HepG2 (cell line): ENCODE results near the gene TMEM253. TPM values are rescaled to one million over a fixed set of nuclear protein-coding genes. Genes with fewer than 3 reads are reported as not detected.

ENCODE experiments used
- CEBPB ChIP-seq: IDR thresholded peaks from 2 replicates; pipeline ENCODE4 v1.6.1; 2011; ENCODE audit warnings: low read depth, low read length, improper control_type of control experiment, borderline replicate concordance
- DNMT1 ChIP-seq: sonication (generic); formaldehyde crosslinking; IDR thresholded peaks from 2 replicates; pipeline ENCODE4 v1.5.1; 2020; ENCODE audit warnings: mild to moderate bottlenecking, missing genetic modification reagents
- HDAC1 ChIP-seq: sonication (generic); formaldehyde crosslinking; IDR thresholded peaks from 2 replicates; pipeline ENCODE4 v1.5.1; 2020; ENCODE audit warnings: mild to moderate bottlenecking, missing genetic modification reagents
- HOXA9 ChIP-seq: sonication (generic); formaldehyde crosslinking; IDR thresholded peaks from 2 replicates; pipeline ENCODE4 v1.8.1; 2022; ENCODE audit warnings: missing genetic modification reagents, mild to moderate bottlenecking, moderate library complexity, borderline replicate concordance
- IRF1 ChIP-seq: sonication (generic); formaldehyde crosslinking; IDR thresholded peaks from 2 replicates; pipeline ENCODE4 v1.4.0; 2020; ENCODE audit warnings: low read depth, mild to moderate bottlenecking, missing genetic modification reagents
- ISL2 ChIP-seq: sonication (generic); formaldehyde crosslinking; IDR thresholded peaks from 2 replicates; pipeline ENCODE4 v1.5.0; 2020; ENCODE audit warnings: missing genetic modification reagents
- MATR3 ChIP-seq: sonication (generic); formaldehyde crosslinking; IDR thresholded peaks from 2 replicates; pipeline ENCODE4 v1.4.0; 2020; ENCODE audit warnings: missing genetic modification reagents
- PCBP2 ChIP-seq: fragments of 200-400 bp; formaldehyde crosslinking; optimal IDR thresholded peaks from 2 replicates; pipeline ENCODE3; 2018; ENCODE audit warnings: low read length, low read depth; ENCODE audit not compliant: poor library complexity, severe bottlenecking
- ZBTB39 ChIP-seq: sonication (generic); formaldehyde crosslinking; IDR thresholded peaks from 2 replicates; pipeline ENCODE4 v1.5.0; 2020; ENCODE audit warnings: missing genetic modification reagents
- ZKSCAN1 ChIP-seq: fragments of 150-350 bp; IDR thresholded peaks from 2 replicates; pipeline ENCODE4 v1.6.1; 2014; ENCODE audit warnings: low read length
- ZNF670 ChIP-seq: sonication (generic); formaldehyde crosslinking; IDR thresholded peaks from 2 replicates; pipeline ENCODE4 v1.8.0; 2022; ENCODE audit warnings: mild to moderate bottlenecking, missing genetic modification reagents, borderline replicate concordance
- ZNF781 ChIP-seq: sonication (generic); formaldehyde crosslinking; IDR thresholded peaks from 2 replicates; pipeline ENCODE4 v1.5.1; 2020; ENCODE audit warnings: borderline replicate concordance, mild to moderate bottlenecking, missing genetic modification reagents; ENCODE audit errors: not compliant biosample characterization
- ZNF850 ChIP-seq: sonication (generic); formaldehyde crosslinking; conservative IDR thresholded peaks from 2 replicates; pipeline ENCODE4 v1.9.0; 2021; ENCODE audit warnings: mild to moderate bottlenecking, missing genetic modification reagents
- polyA plus RNA-seq, 8 experiments: library from polyadenylated mRNA; depleted of rRNA in 3 of 8; stranded (reverse) in 7 of 8; unstranded in 1 of 8; fragments of >200 nt; fragmentation: Illumina TruSeq in 4 of 8; extraction: Trizol in 4 of 8; gene quantifications; 2 replicates each; pipeline versions ENCODE4 v1.2.1 to v1.2.3, GENCODE V29; 2011 to 2016; ENCODE audit warnings: low read depth in 4 of 8, missing spikeins in 1 of 8, mixed read lengths in 1 of 8; ENCODE audit not compliant: insufficient read depth in 1 of 8
- total RNA-seq, 5 experiments: library from RNA; depleted of rRNA; stranded (reverse); fragments of >200 nt; fragmentation: Illumina TruSeq; extraction: Trizol; gene quantifications; 2 replicates each; pipeline ENCODE4 v1.2.3, GENCODE V29; 2016; ENCODE audit warnings: low read depth in 1 of 5
- TF ChIP-seq, protein P1 (sequence below): sonication (generic); formaldehyde crosslinking; IDR thresholded peaks from 2 replicates; pipeline ENCODE4 v1.8.1; 2022; ENCODE audit warnings: low read depth, mild to moderate bottlenecking, missing genetic modification reagents
- TF ChIP-seq, protein P2 (sequence below): IDR thresholded peaks from 2 replicates; pipeline ENCODE4 v1.6.1; 2018; ENCODE audit warnings: missing genetic modification reagents
- TF ChIP-seq, protein P3 (sequence below): sonication (generic); formaldehyde crosslinking; IDR thresholded peaks from 2 replicates; pipeline ENCODE4 v1.4.0; 2020; ENCODE audit warnings: missing genetic modification reagents
- TF ChIP-seq, protein P4 (sequence below): sonication (generic); formaldehyde crosslinking; conservative IDR thresholded peaks from 2 replicates; pipeline ENCODE4 v1.4.0; 2020; ENCODE audit warnings: missing genetic modification reagents
- TF ChIP-seq, protein P5 (sequence below): sonication (generic); formaldehyde crosslinking; IDR thresholded peaks from 2 replicates; pipeline ENCODE4 v1.5.0; 2020; ENCODE audit warnings: mild to moderate bottlenecking, missing genetic modification reagents

The TMEM253 gene
- total and polyA plus RNA-seq, 2 of the 13 experiments (the other 11 are each of a cell fraction or from before 2014, with no cell fraction given), result 0.29 to 0.45 TPM

DNA sequence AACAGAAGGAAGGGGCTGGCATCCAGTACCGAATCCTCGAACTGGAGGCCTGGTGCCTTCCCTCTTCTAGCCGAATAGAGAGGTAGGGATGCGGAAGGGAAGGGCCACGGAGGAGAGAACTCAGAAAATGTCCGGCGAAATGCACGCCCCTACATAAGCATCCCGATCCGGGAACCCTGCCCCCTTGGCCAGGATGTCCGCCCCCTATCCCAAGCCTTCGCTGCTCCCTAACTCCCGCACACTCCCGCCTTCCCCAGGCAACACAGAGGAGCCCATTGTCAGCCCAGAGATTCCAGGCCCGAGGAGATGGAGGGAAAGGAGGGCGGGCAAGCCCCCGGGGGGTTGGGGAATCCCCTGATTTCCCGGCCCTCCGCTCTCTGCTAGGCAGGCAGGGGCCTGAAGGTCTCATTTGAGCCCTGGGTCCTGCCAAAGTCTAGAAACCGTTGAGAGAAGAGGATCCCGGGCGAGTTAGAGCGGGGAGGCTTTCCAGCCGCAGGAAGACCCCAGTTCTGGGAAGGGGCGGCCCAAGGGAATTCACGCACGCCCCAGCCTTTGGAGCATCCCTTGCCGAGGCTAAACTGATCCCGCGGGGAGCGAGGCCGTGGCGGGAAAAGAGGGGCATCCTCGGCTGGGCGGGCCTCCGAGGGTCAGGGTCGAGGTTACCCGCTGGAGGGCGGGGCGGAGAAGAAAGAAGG lies 31.3 kb upstream of the TMEM253 start (continued):
- TF ChIP-seq, protein P1, sequence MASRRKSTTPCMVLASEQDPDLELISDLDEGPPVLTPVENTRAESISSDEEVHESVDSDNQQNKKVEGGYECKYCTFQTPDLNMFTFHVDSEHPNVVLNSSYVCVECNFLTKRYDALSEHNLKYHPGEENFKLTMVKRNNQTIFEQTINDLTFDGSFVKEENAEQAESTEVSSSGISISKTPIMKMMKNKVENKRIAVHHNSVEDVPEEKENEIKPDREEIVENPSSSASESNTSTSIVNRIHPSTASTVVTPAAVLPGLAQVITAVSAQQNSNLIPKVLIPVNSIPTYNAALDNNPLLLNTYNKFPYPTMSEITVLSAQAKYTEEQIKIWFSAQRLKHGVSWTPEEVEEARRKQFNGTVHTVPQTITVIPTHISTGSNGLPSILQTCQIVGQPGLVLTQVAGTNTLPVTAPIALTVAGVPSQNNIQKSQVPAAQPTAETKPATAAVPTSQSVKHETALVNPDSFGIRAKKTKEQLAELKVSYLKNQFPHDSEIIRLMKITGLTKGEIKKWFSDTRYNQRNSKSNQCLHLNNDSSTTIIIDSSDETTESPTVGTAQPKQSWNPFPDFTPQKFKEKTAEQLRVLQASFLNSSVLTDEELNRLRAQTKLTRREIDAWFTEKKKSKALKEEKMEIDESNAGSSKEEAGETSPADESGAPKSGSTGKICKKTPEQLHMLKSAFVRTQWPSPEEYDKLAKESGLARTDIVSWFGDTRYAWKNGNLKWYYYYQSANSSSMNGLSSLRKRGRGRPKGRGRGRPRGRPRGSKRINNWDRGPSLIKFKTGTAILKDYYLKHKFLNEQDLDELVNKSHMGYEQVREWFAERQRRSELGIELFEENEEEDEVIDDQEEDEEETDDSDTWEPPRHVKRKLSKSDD (CRISPR knock-in tag), result no peak
- TF ChIP-seq, protein P2, sequence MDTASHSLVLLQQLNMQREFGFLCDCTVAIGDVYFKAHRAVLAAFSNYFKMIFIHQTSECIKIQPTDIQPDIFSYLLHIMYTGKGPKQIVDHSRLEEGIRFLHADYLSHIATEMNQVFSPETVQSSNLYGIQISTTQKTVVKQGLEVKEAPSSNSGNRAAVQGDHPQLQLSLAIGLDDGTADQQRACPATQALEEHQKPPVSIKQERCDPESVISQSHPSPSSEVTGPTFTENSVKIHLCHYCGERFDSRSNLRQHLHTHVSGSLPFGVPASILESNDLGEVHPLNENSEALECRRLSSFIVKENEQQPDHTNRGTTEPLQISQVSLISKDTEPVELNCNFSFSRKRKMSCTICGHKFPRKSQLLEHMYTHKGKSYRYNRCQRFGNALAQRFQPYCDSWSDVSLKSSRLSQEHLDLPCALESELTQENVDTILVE (CRISPR knock-in tag), result peak; percentile 77; the same call in 1 of the 2 replicates
- TF ChIP-seq PCBP2 (peak; percentile 44), ZNF670 (CRISPR knock-in tag) (peak; percentile 61; the same call in 1 of the 2 replicates), ZKSCAN1 (no peak), ZBTB39 (0 out of 2 replicates have a peak, but pooled peaks have one; percentile 52), IRF1 (CRISPR knock-in tag) (no peak), MATR3 (no peak), HOXA9 (CRISPR knock-in tag) (peak; percentile 78; the same call in 1 of the 2 replicates), DNMT1 (CRISPR knock-in tag) (no peak), ISL2 (CRISPR knock-in tag) (peak; percentile 22; the same call in 1 of the 2 replicates), HDAC1 (CRISPR knock-in tag) (peak; percentile 90), ZNF850 (no peak; the same call in 1 of the 2 replicates), CEBPB (no peak), ZNF781 (CRISPR knock-in tag) (peak; percentile 35)
- TF ChIP-seq, protein P3, sequence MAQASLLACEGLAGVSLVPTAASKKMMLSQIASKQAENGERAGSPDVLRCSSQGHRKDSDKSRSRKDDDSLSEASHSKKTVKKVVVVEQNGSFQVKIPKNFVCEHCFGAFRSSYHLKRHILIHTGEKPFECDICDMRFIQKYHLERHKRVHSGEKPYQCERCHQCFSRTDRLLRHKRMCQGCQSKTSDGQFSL (CRISPR knock-in tag), result no peak
- TF ChIP-seq, protein P4, sequence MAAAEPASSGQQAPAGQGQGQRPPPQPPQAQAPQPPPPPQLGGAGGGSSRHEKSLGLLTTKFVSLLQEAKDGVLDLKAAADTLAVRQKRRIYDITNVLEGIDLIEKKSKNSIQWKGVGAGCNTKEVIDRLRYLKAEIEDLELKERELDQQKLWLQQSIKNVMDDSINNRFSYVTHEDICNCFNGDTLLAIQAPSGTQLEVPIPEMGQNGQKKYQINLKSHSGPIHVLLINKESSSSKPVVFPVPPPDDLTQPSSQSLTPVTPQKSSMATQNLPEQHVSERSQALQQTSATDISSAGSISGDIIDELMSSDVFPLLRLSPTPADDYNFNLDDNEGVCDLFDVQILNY (CRISPR knock-in tag), result peak; percentile 91
- TF ChIP-seq, protein P5, sequence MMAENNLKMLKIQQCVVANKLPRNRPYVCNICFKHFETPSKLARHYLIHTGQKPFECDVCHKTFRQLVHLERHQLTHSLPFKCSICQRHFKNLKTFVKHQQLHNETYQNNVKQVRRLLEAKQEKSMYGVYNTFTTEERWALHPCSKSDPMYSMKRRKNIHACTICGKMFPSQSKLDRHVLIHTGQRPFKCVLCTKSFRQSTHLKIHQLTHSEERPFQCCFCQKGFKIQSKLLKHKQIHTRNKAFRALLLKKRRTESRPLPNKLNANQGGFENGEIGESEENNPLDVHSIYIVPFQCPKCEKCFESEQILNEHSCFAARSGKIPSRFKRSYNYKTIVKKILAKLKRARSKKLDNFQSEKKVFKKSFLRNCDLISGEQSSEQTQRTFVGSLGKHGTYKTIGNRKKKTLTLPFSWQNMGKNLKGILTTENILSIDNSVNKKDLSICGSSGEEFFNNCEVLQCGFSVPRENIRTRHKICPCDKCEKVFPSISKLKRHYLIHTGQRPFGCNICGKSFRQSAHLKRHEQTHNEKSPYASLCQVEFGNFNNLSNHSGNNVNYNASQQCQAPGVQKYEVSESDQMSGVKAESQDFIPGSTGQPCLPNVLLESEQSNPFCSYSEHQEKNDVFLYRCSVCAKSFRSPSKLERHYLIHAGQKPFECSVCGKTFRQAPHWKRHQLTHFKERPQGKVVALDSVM (CRISPR knock-in tag), result no peak
